ENCODE data around the gene CACNA2D1.

The CACNA2D1 gene

GRCh38 chr7:81956520-81956919 is 487.1 kb downstream of the CACNA2D1 start:
- H3K4me3 ChIP-seq (ENCODE audit: control insufficient read depth, low read depth, low read length), result no peak overlapping the region
- TF ChIP-seq, protein P1, sequence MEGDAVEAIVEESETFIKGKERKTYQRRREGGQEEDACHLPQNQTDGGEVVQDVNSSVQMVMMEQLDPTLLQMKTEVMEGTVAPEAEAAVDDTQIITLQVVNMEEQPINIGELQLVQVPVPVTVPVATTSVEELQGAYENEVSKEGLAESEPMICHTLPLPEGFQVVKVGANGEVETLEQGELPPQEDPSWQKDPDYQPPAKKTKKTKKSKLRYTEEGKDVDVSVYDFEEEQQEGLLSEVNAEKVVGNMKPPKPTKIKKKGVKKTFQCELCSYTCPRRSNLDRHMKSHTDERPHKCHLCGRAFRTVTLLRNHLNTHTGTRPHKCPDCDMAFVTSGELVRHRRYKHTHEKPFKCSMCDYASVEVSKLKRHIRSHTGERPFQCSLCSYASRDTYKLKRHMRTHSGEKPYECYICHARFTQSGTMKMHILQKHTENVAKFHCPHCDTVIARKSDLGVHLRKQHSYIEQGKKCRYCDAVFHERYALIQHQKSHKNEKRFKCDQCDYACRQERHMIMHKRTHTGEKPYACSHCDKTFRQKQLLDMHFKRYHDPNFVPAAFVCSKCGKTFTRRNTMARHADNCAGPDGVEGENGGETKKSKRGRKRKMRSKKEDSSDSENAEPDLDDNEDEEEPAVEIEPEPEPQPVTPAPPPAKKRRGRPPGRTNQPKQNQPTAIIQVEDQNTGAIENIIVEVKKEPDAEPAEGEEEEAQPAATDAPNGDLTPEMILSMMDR (IDR thresholded peaks at IDR 0.05; ENCODE audit: control insufficient read depth, insufficient read depth, low read depth, low read length, missing control alignments), result peak; percentile 62
- peak; percentile 21 for DNase-seq (ENCODE audit: low read depth)

- no peak for DNase-seq (ENCODE audit: low read depth)
- TF ChIP-seq, protein P1 (IDR thresholded peaks at IDR 0.05; ENCODE audit: control insufficient read depth, insufficient read depth, low read depth, low read length, missing control alignments), result no peak
- no peak overlapping the region for H3K4me3 ChIP-seq (ENCODE audit: control insufficient read depth, low read depth, low read length)
Observed at GRCh38 chr7:81949306-81949705, 494.3 kb downstream of the CACNA2D1 start.

DNA sequence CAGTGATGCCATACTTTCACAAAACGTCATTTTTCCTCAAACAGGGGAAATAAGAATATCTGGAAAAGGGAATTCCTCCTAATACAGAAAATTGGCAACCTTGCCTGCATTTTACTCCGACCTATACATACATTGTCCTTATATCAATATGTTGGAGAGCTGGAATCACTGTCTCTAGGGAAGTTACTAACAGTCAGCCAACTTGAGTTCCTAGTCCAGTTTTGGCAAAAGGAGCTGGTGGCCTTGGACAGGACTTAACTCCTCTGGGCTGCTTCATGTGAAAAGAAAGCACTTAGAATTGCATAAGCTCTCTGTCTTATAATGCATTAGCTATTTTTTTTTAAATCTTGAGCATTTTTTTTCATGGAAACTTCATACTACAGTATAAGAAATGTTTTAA is 499.5 kb downstream of the CACNA2D1 start:
- no peak for DNase-seq (ENCODE audit: low read depth)
- TF ChIP-seq, protein P1 (IDR thresholded peaks at IDR 0.05; ENCODE audit: control insufficient read depth, insufficient read depth, low read depth, low read length, missing control alignments), result no peak
- no peak overlapping the region for H3K4me3 ChIP-seq (ENCODE audit: control insufficient read depth, low read depth, low read length)

DNA sequence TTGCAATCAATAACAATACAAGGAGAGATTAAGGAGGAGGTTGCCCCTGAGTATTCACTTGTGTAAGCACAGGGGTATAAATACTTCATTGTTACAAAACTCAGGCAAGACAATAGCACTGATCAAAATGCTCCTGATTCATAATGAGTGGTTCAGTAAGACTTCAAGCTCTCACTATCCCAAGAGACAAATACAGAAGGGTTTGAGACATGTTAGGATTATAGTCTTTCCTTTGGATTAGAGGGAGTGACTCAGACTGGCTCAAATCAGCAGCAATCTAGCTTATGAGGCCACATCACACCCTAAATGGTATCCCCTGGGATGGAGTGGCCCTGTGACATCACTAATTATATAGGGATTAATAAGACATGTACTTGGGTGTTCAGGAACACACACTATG is 506.5 kb downstream of the CACNA2D1 start:
- TF ChIP-seq, protein P1 (IDR thresholded peaks at IDR 0.05; ENCODE audit: control insufficient read depth, insufficient read depth, low read depth, low read length, missing control alignments), result no peak
- DNase-seq (ENCODE audit: low read depth), result no peak
- H3K4me3 ChIP-seq (ENCODE audit: control insufficient read depth, low read depth, low read length), result no peak overlapping the region

- no peak overlapping the region for H3K4me3 ChIP-seq (ENCODE audit: control insufficient read depth, low read depth, low read length)
- TF ChIP-seq, protein P1 (IDR thresholded peaks at IDR 0.05; ENCODE audit: control insufficient read depth, insufficient read depth, low read depth, low read length, missing control alignments), result no peak
- no peak for DNase-seq (ENCODE audit: low read depth)
Observed at GRCh38 chr7:81934596-81935301, 508.8 kb downstream of the CACNA2D1 start.

DNA sequence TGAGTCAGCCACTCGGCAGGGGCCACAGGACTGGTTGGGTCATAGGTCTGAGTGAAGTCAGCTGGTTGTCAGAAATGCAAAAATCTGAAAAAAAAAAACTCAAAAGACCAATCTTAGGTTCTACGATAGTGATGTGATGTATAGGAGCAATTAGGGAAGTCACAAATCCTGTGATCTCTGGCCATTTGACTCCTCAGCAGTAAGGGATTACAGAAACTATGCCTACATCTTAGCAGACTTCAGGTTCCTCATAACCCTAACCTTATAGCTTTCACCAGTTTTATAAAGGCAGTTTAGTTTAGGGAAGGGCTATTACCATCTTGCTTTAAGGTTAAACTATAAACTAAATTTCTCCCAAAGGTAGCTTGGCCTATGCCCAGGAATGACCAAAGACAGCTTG is 510.6 kb downstream of the CACNA2D1 start:
- TF ChIP-seq, protein P1 (IDR thresholded peaks at IDR 0.05; ENCODE audit: control insufficient read depth, insufficient read depth, low read depth, low read length, missing control alignments), result no peak
- no peak overlapping the region for H3K4me3 ChIP-seq (ENCODE audit: control insufficient read depth, low read depth, low read length)
- no peak for DNase-seq (ENCODE audit: low read depth)
